Stimulated activated CD4-positive, alpha-beta T cell treated with anti-CD3 and anti-CD28 coated beads, TNF-alpha, amount 100 ng/mL, for 24 hours (primary cell): ENCODE measurements around the gene DIPK1C.

ENCODE experiments used
- DNase-seq, 3 experiments: peaks; one replicate each; pipeline ENCODE4 v3.0.0-alpha.2; 2020; ENCODE audit warnings: low read depth in 3 of 3

DIPK1C gene

DNA sequence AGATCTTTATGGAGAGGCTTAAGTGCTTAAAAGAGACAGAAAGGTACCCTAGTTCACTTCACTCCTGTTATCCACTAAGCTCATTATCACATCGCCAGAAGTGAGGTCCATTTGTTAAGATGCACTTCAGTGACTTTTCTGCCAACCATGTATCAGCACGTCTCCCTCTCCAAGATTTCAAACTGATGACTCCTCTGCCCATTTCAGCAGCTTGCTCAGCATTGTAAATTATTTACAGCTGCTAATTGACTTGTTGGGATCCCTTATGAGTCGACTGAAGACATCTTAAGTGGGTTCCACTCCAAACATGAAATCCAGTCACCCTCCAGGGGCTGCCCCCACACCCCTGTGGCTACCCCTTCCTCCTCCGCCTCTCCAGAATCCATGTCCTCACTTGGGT is 37.3 kb downstream of the DIPK1C start:
- DNase-seq, result no peak

GRCh38 chr18:74418023-74418422 is 39.1 kb downstream of the DIPK1C start:
- DNase-seq, result no peak

GRCh38 chr18:74416124-74416523 is 41.0 kb downstream of the DIPK1C start:
- no peak for DNase-seq

DNA sequence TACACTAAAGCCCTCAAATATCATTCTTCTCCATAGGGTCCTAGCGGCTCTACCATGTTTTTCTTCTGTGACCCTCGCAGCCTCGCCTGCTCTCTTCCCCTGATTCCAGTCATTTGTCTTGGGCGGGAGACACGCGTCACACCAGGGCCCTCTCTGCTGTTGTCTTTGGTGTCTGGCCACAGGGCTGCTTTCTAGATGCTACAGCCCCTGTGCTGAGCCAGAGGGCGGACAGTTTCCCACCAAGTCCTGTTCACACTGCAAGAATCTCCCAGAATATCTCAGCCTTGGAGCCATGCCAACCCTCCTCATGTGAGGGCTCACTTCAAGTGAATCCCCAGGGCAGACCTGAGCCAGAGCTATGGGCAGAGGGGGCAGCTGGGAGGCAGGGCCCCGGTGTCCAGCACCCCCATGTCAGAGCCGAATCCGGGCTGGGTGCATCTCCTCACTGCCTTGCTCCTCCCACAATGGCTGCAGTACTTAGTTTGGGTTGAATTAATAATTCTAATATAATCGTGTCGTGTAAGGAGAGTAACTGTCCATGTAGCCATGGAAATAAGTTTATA is 42.1 kb downstream of the DIPK1C start:
- DNase-seq, result no peak

DNA sequence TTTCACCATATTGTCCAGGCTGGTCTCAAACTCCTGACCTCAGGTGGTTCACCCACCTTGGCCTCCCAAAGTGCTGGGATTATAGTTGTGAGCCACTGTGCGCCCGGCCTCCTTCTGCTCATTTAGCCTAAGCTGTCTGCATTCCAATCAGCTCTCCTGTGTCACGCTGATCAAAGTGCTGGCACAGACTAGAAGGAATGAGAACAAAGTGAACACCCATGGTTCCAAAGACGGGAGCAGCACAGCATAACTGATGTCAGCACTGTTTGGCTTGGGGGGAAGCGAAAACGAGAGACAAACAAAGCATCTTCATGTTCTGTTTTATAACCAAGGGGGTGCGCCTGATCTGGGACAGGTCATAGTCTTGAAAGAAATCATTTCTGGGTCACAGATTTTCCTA is 43.3 kb downstream of the DIPK1C start:
- DNase-seq, result no peak

DNA sequence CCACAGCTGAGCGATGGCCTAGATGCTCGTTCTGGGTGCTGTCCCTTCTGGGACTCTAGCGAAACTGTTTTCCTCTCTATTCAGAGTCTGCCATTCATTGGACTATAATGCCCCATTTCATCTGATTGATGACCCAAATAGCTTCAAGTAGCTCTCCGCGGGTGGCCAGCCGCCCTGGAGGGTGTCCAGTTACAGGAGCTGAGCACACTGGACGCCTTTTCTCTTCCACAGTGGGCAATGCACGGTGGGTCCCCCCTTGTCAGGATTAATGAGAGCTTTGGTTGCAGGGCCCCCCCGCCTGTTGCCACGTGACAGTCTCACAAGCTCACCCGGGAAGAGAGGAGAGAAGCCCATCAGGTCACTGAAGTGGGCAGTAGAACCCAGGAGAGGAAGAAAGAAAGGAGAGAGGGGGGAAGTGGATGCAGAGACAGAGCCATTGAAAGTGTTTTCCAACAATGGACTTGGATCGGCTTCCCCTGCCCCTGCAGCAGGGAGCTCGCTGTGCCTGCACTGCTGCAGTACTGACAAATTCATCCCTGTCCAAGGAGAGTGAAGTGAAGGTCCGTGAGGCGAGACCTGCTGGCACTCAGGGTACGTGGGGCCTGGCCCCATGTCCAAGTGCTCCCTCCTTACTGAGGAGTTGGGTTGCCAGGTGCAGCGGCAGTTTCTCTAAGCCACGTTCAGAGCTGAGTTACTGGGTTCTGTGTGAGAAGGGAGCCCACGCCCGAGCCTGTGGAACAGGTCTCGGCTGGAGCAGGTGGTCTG is 44.8 kb downstream of the DIPK1C start:
- no peak for DNase-seq

GRCh38 chr18:74411475-74411874 is 45.6 kb downstream of the DIPK1C start:
- DNase-seq, result no peak

- no peak for DNase-seq
These were observed 46.6 kb downstream of the DIPK1C start for GRCh38 chr18:74410441-74410992.

DNA sequence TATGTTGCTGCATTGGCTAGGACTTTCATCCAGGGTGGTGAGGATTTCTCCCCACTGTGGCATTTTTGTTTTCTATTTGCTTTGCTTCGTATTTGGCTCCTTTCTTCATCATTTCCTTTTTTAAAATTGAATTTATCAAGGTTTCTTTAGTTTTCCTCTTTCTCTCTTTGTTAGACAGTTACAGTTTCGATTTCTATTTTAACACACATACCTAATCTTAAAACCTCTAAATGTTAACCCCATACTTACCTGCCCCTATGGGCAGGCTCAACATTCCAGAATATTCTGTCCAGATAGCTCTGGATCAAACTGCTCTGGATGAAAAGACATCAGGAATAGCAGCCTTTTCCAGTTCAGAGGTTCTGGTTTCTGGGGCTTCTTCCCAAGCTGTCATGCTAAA is 49.2 kb downstream of the DIPK1C start:
- DNase-seq, result no peak

DNA sequence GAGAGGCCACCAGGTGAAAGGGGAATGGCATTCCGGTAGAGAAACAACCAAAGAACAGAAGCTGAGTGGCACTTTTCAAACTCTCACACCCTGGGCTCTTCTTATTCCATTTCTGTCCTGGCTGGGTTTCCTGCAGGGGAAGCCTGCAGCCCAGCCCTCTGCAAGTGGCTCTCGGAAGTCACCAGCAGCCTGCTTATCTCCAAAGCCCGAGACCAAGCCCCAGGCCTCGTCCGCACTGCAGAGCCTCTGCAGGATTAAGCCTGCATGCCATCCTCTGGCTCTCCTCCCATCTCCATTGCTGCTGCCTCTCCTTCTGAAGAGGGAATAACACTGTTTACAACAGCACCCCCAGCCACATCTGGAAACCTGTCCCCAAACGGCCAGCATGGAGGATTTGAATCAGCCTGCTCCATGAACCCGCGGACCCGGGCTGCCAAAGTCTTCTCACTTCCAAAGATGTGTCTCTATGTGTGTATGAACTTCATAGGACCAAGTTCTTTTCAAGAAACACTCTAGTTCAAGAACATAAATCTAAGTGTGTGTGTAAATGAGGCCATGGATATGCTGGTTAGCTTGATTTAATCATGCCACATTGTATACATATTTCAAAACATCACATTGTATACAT is 54.2 kb downstream of the DIPK1C start:
- DNase-seq, result no peak

DNA sequence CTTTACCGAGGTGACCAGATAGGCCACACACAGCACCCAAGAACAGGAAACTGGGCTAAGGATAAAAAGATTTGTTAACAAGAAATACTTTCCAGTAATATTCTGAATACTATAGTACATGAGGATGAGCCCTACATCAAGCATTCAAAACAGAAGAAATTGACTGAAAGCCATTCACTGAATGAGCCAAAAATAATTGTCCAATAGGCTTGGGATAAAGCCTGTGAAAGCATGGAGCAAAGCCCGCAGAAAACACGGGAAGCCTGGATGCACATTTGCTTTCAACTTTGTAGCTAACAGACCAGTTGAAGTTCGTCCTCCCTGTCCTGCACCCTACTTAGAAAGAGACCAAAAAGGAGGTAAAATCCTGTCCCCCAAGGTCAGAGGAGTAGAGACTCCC is 56.3 kb downstream of the DIPK1C start:
- DNase-seq, result no peak

DNA sequence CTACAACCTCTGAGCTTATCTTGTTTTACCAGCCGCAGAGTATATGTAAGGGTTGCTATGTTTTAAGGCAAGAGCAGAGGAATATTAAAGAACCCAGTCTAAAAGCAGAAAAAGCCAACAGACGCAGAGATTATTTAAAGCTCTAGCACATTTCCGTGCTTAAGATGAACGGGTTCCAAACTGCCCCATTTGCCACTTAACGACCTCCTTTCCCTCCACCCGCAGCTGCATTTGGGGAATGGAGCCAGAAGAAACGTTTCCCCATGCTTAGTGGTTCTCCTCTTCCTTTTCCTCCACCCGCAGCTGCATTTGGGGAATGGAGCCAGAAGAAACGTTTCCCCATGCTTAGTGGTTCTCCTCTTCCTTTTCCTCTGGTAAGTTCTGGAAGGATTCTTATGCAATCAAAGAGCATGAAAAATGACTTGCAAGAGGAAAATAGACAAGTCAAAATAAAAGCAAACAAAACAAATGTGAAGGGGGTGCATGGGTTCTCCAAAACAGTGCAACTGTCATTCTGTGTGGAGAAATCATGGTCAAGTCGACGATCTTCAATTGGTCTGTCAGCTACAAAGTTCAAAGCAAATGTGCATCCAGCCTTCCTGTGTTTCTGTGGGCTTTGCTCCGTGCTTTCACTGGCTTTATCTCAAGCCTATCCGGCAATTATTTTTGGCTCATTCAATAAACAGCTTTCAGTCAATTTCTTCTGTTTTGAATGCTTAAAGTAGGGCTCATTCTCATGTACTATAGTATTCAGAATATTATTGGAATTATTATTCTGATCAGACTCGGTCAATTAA is 57.8 kb downstream of the DIPK1C start:
- DNase-seq, result no peak

- no peak for DNase-seq
These were observed 59.5 kb downstream of the DIPK1C start for GRCh38 chr18:74397572-74397971.

DNA sequence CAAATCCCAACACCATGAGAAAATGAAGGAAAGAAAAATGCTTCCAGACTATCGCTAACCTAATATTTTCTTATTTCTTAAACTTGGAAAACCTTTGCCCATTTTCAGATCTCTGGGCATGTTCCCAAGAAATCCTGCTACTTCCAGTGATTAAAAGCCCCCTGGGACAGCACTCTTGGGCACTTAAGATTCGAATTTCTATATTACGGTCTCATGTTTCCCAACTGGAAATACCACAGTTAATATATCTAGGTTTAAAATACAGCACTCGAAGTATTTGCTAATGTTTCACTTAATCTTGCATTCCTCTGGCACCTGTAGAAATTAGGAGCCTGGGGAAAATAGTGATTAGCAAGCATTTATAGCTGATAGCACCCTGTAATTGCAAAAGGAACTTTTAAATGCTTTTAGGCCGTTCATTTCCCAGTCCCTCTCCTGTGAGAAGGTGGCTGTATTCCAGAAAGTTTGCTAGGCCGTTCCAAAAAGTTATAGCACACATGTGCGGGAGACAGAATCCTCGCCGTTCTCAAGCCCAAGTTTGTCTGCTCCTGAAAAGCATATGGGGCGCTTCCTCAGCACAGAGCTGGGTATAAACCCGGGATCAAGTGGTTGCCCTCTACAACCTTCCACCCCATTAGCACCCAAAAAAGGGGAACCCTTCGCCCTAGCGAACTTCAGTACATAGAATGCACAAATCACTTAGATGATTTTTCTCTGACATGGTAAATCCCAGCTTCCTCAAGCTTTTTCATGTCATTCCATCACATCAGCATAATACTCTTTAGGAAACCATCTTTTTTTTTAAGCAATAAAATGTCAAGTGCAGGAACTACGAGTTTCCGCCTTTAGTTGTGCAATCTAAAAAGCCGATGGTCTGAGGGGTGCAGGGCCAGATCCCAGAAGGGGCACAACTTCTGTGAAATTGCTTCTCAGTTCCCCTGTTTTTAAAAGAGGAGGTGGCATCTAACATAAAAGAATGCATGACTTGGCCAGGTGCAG is 60.6 kb downstream of the DIPK1C start:
- no peak for DNase-seq

DNA sequence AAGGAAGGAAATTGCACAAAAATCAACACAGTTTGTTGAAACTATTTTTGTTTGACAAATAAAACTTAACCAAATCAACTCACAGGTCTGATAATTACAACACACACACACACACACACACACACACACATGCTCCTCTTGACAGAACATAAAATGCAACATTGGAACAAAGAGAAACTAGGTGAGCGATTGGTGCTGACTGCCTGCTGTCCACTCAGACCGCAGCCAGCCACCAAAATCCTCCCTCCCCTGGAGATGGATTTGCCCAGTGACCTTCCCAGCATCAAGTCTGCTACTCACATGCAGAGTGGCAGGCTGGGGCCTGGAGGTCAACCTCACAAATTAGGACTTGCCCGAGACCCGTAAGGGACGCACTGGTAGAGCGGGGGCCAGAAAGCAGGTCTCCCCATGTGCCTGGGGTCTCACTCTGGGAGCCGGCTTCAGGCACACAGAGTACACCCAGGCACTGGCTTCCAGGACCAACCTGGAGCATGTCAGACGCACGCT is 61.4 kb downstream of the DIPK1C start:
- DNase-seq, result no peak

DNA sequence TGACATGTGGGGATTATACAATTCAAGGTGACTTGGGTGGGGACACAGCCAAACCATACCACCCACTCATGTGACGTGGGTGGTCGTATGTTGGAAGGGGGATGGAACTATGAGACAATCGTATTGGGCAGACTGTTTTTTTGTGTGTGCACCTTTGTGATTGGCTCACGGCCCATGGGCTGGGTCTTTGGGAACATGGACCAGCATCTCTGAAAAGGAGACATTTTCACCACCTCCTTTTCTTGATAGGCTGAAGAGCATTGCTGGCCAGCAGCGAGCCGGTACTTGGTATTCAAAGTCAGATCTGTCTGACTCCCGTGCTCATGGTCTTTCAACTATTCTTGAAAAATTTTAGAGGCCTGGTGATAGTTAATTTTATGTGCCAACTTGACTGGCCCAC is 62.1 kb downstream of the DIPK1C start:
- DNase-seq, result no peak

GRCh38 chr18:74392323-74392722 is 64.8 kb downstream of the DIPK1C start:
- DNase-seq, result no peak

GRCh38 chr18:74390900-74391299 is 66.2 kb downstream of the DIPK1C start:
- no peak for DNase-seq

DNA sequence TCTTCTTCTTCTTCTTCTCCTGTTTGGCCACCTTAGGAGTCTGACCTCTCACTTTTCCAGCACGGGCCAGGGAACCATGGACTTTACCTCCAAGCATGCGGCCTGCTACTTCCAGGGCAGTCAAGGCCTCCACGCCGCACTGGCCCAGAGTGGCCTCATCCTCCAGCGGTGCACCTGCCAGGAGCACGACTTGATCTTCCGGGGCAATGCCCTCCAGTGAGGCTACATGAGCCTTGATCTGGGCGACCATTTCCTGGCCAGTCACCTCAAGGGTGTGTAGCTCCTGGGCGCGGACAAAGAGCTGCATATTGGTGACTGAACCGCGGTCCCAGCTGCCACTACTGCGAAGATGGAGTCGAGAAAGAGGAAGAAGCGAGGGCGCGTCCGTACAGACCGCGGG is 67.1 kb downstream of the DIPK1C start:
- no peak for DNase-seq

- DNase-seq, result no peak
These were observed 67.8 kb downstream of the DIPK1C start for GRCh38 chr18:74389171-74389927.
